HepG2 (cell line): Measurements from ENCODE around the gene PCSK1. TPM values are rescaled to one million over a fixed set of nuclear protein-coding genes. Genes with fewer than 3 reads are reported as not detected.

Source experiments
- ATAC-seq: fragments of 200-7000 bp; cut with Tn5 transposase; 3 replicates; pipeline ENCODE4 v1.9.1; 2020; ENCODE audit warnings: mild to moderate bottlenecking, moderate library complexity
- BruUV-seq: library from RNA; stranded (reverse); fragments of 400-500 nt; replicated peaks from 2 replicates; lab custom pipeline; 2021; lab: Mats Ljungman, UMichigan
- CTCF ChIA-PET: fragments of 300-600 bp; formaldehyde crosslinking; extraction: SDS; loops from one replicate; lab custom pipeline; 2021; ENCODE audit warnings: low total read pairs, inconsistent platforms, low intra/inter-chr PET ratio; lab: Yijun Ruan, JAX
- POLR2A ChIA-PET: fragments of 350-600 bp; sonication (Branson Sonifier 250); formaldehyde crosslinking; loops from one replicate; lab custom pipeline; 2020; ENCODE audit warnings: antibody characterized with exemption, inconsistent platforms; lab: Yijun Ruan, JAX
- DNase-seq: peaks from one replicate; pipeline ENCODE4 v3.0.0-alpha.2; 2015; ENCODE audit warnings: low spot score
- FAIRE-seq: peaks from 3 replicates; lab custom pipeline; 2011; peaks lifted over from hg19 to GRCh38; lab: Jason Lieb, UNC
- H2AFZ ChIP-seq: one replicate; pipeline ENCODE4 v1.6.1; 2011; ENCODE audit warnings: low read length, inconsistent platforms
- H3K27ac ChIP-seq: fragments of 300-600 bp; 3 replicates; pipeline ENCODE4 v1.8.0; 2011; ENCODE audit warnings: mixed run types, mild to moderate bottlenecking, mixed read lengths, low read length, inconsistent platforms; ENCODE audit not compliant: insufficient read depth; ENCODE audit errors: extremely low read length
- H3K27me3 ChIP-seq, 2 experiments: fragments of 200-600 bp in 1 of 2; 2 replicates in 1 of 2; 3 replicates in 1 of 2; pipeline versions ENCODE4 v1.6.0 to v1.8.0; 2011; ENCODE audit warnings: low read length in 2 of 2, mild to moderate bottlenecking in 2 of 2, moderate library complexity in 2 of 2, inconsistent platforms in 1 of 2; ENCODE audit not compliant: insufficient read depth in 2 of 2, control insufficient read depth in 1 of 2
- H3K36me3 ChIP-seq, 2 experiments: fragments of 200-600 bp in 1 of 2; replicated peaks in 1 of 2; 2 replicates in 1 of 2; 3 replicates in 1 of 2; pipeline versions ENCODE4 v1.5.1 to v1.8.0; 2011; ENCODE audit warnings: low read length in 2 of 2, inconsistent platforms in 1 of 2; ENCODE audit not compliant: insufficient read depth in 2 of 2, control insufficient read depth in 1 of 2
- H3K4me1 ChIP-seq: 2 replicates; pipeline ENCODE4 v1.5.1; 2012; ENCODE audit warnings: low read length, inconsistent platforms; ENCODE audit not compliant: insufficient read depth
- H3K4me2 ChIP-seq: 2 replicates; pipeline ENCODE4 v1.6.0; 2011; ENCODE audit warnings: low read depth, low read length, inconsistent platforms
- H3K4me3 ChIP-seq, 3 experiments: fragments of 200-600 bp in 1 of 3; sonication (generic), shearing (Covaris generic) in 1 of 3; replicated peaks in 1 of 3; 2 replicates each; pipeline ENCODE4 v1.5.1; 2011 to 2016; ENCODE audit warnings: low read length in 3 of 3, inconsistent platforms in 2 of 3, low read depth in 2 of 3, mild to moderate bottlenecking in 2 of 3, control low read depth in 1 of 3, mixed read lengths in 1 of 3; ENCODE audit not compliant: insufficient read depth in 1 of 3
- H3K79me2 ChIP-seq: one replicate; pipeline ENCODE4 v1.6.1; 2011; ENCODE audit warnings: low read length, inconsistent platforms; ENCODE audit not compliant: insufficient read depth
- H3K9ac ChIP-seq: 2 replicates; pipeline ENCODE4 v1.6.0; 2011; ENCODE audit warnings: mild to moderate bottlenecking, low read depth, low read length, inconsistent platforms; ENCODE audit not compliant: insufficient read depth
- H3K9me3 ChIP-seq: 2 replicates; pipeline ENCODE4 v1.5.1; 2012; ENCODE audit warnings: mild to moderate bottlenecking, low read length
- H4K20me1 ChIP-seq: 2 replicates; pipeline ENCODE4 v1.6.0; 2011; ENCODE audit warnings: inconsistent platforms, mild to moderate bottlenecking, low read length, moderate library complexity; ENCODE audit not compliant: insufficient read depth
- CBX5 ChIP-seq: sonication (generic); formaldehyde crosslinking; IDR thresholded peaks from 2 replicates; pipeline ENCODE4 v1.4.0; 2020; ENCODE audit warnings: missing genetic modification reagents, borderline replicate concordance
- GFI1 ChIP-seq: sonication (generic); formaldehyde crosslinking; IDR thresholded peaks from 2 replicates; pipeline ENCODE4 v1.5.0; 2020; ENCODE audit warnings: missing genetic modification reagents, mild to moderate bottlenecking, borderline replicate concordance
- GTF3A ChIP-seq: sonication (generic); formaldehyde crosslinking; conservative IDR thresholded peaks from 2 replicates; pipeline ENCODE4 v1.4.0; 2020; ENCODE audit warnings: mild to moderate bottlenecking, missing genetic modification reagents
- HOMEZ ChIP-seq: IDR thresholded peaks from 2 replicates; pipeline ENCODE4 v1.6.1; 2016; ENCODE audit warnings: low read depth
- NFE2L2 ChIP-seq: fragments of 150-350 bp; IDR thresholded peaks from 2 replicates; pipeline ENCODE4 v1.6.1; 2014; ENCODE audit warnings: low read length
- NKX3-1 ChIP-seq: sonication (generic); formaldehyde crosslinking; IDR thresholded peaks from 2 replicates; pipeline ENCODE4 v1.5.0; 2020; ENCODE audit warnings: missing genetic modification reagents
- ZNF7 ChIP-seq: IDR thresholded peaks from 2 replicates; pipeline ENCODE4 v1.6.1; 2016; ENCODE audit warnings: missing biosample characterization, missing genetic modification reagents
- ZNF883 ChIP-seq: sonication (generic); formaldehyde crosslinking; IDR thresholded peaks from 2 replicates; pipeline ENCODE4 v1.5.1; 2020; ENCODE audit warnings: mild to moderate bottlenecking, missing genetic modification reagents; ENCODE audit errors: not compliant biosample characterization
- WGBS: methylation state at CpG from one replicate; pipeline ENCODE4 v1.1.6; 2017; ENCODE audit warnings: low lambda C conversion rate; 5-methylcytosine and 5-hydroxymethylcytosine counted together
- in situ Hi-C: cut with HindIII; loops from 2 replicates; pipeline ENCODE4 v1.10.0; 2017; ENCODE audit warnings: low pct_unique_long_range_greater_than_20kb; ENCODE audit not compliant: extremely low pct_ligation_motif_present
- intact Hi-C: fragments of 100-400 bp; cut with micrococcal nuclease; formaldehyde crosslinking; loops from one replicate; pipeline ENCODE4 v1.10.0; 2022; ENCODE audit not compliant: unreplicated experiment
- polyA plus RNA-seq, 8 experiments: library from polyadenylated mRNA; depleted of rRNA in 3 of 8; stranded (reverse) in 7 of 8; unstranded in 1 of 8; fragments of >200 nt; fragmentation: Illumina TruSeq in 4 of 8; extraction: Trizol in 4 of 8; gene quantifications; 2 replicates each; pipeline versions ENCODE4 v1.2.1 to v1.2.3, GENCODE V29; 2011 to 2016; ENCODE audit warnings: low read depth in 4 of 8, missing spikeins in 1 of 8, mixed read lengths in 1 of 8; ENCODE audit not compliant: insufficient read depth in 1 of 8
- total RNA-seq, 5 experiments: library from RNA; depleted of rRNA; stranded (reverse); fragments of >200 nt; fragmentation: Illumina TruSeq; extraction: Trizol; gene quantifications; 2 replicates each; pipeline ENCODE4 v1.2.3, GENCODE V29; 2016; ENCODE audit warnings: low read depth in 1 of 5

Gene PCSK1
- total and polyA plus RNA-seq, 2 of the 13 experiments (the other 11 are each of a cell fraction or from before 2014, with no cell fraction given): not detected

DNA sequence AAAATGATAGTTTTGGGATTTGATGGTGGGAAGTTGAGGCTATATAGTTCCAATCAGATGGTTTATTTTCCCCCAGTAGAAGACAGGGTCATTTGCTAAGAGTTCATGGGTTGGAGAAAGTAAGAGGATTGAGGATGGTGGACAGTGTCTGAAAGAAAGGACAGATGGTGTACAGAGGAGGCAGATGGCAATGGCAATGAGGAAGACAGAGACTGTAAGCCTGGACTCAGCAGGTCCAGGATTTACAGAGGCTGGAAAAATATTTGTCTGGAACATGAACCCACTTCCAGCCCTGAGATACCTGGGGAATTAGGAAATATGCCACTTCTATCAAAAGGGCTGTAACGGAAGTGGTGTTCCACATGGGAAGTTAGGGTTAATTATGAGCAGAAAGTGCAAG is 84.5 kb downstream of the PCSK1 start:
- H3K79me2 ChIP-seq: no peaks in the 10 kb centered on the region
- in situ Hi-C loops: loop anchor here (5.0 to 25.0 kb wide), 2 partner anchors 254 to 711 kb away; partner anchors contain the start of gene RFESD
- FAIRE-seq: no peak
- H3K9ac ChIP-seq: no peak overlapping the region
- TF ChIP-seq CBX5 (CRISPR knock-in tag) (no peak), GTF3A (no peak), NKX3-1 (CRISPR knock-in tag) (no peak), GFI1 (CRISPR knock-in tag) (no peak), ZNF7 (no peak)
- peaks cover 38% of the 10 kb centered on the region for H3K4me1 ChIP-seq
- H3K4me3 ChIP-seq: no peak overlapping the region
- POLR2A ChIA-PET: no interaction called here
- no peaks in the 10 kb centered on the region for H3K9me3 ChIP-seq
- WGBS: 97% methylated on average over 1 of the region's 1 CpG
- CTCF ChIA-PET: no interaction called here
- no peak overlapping the region for H3K4me2 ChIP-seq
- H4K20me1 ChIP-seq: no peaks in the 10 kb centered on the region
- no peaks in the 10 kb centered on the region for H3K36me3 ChIP-seq
- H2AFZ ChIP-seq: no peak overlapping the region
- no peak for DNase-seq
- H3K27me3 ChIP-seq: no peaks in the 10 kb centered on the region
- intact Hi-C loops: loop anchor here (5.0 to 10.0 kb wide), 4 partner anchors 316 to 696 kb away; partner anchors contain the start of gene CAST
- no peak overlapping the region for H3K27ac ChIP-seq
- BruUV-seq: no TSS peak
- no peak for ATAC-seq

DNA sequence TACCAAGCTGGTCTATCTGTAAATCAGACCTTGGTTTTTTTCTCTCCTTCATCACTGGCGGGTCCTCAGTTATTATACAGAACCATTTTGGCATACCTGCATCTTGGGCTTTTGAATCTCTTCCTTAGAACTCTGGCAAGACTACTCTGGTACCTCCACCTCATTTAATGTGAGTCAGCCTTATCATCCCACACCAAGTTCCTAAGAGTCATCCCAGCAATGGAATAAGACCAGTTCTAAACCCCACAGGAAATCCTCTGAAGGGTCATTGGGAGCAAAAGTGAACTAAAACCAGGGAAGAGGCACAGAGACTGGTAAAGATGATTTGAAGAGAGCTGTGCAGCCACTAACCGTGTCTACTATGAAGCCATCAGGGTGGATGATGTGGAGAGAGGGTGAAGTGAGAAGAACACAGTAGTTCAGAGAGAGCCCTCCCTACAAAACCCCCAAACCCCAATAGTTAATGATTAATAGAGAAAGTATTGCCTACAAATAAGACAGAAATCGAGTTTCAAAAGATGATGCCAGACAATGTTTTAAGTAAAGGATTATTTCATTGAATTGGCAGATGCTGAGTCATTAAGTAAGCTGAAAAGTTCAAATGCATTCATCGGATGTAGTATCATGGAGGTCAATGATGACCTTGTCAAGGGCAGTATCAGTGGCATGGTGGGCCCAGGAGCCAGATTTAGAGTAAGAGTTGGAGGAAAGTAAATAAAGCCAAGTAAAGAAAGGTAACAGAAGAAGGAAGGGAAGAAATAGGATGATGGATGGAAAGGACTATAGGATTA is 85.4 kb downstream of the PCSK1 start:
- CTCF ChIA-PET: no interaction called here
- Histone ChIP-seq H3K9ac (no peak overlapping the region), H4K20me1 (no peaks in the 10 kb centered on the region), H3K27ac (no peak overlapping the region), H3K79me2 (no peaks in the 10 kb centered on the region), H3K36me3 (no peaks in the 10 kb centered on the region), H3K4me2 (no peak overlapping the region), H3K9me3 (no peaks in the 10 kb centered on the region), H2AFZ (no peak overlapping the region), H3K4me1 (peaks cover 38% of the 10 kb centered on the region), H3K4me3 (no peak overlapping the region), H3K27me3 (no peaks in the 10 kb centered on the region)
- intact Hi-C loops: loop anchor here (5.0 to 10.0 kb wide), 4 partner anchors 317 to 697 kb away; partner anchors contain the start of gene CAST
- no TSS peak for BruUV-seq
- 36% methylated on average over 4 of the region's 4 CpGs for WGBS
- in situ Hi-C loops: loop anchor here (5.0 to 25.0 kb wide), 2 partner anchors 255 to 710 kb away; partner anchors contain the start of gene RFESD
- POLR2A ChIA-PET: no interaction called here
- peak; percentile 10 for DNase-seq
- ATAC-seq: no peak
- FAIRE-seq: no peak
- peak; percentile 35; the same call in 1 of the 2 replicates for TF ChIP-seq NFE2L2
- 0 out of 2 replicates have a peak, but pooled peaks have one; percentile 15 for TF ChIP-seq HOMEZ (CRISPR knock-in tag)
- no peak for TF ChIP-seq ZNF883 (CRISPR knock-in tag)
